ENCODE data around the gene MTHFSD.

MTHFSD gene

DNA sequence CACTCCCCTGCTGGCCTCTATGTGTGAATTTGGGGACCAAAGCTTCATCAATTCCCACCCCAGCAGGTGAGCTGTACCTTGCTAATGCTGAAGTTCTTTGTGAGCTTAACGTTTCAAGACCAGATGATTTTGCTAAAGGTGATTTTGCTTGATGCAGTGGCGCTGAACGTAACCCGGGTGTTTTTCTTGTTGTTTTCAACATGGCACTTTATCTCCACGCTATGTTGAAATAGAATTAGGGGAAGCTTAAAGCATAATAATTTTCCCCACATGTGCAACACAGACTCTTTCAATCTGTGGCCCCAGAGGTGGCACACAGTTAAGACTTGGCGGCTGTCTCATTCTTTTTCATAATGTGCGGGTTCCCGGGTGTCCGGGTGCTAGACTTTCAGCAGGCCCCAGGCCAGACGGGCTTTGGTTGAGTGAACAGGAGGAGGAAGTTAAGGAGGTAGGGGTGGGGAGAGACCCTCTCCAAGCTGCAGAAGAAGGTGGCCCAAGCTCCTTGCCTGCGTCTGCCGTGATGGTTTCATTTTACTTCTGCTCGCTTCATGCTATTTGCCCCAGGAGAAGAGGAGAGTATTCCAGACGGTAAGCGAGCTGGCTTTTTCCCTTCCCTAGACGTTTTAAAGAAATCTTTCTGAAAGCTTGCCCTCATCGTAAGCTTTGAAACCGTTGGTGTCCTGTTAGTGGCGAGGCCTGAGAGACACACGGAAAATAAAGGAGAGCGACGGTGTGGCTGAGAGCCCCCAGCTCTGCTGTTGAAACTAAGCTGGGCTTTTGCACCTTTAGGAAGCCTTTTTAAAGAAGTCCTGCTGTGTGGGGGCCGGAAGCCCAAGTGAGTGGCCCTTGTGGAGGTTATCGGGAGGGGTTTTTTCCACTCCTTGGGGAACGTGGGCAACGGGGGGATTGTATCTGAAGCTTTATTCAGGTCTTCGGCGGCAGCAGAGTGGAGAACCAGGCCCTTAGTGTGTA is 15.8 kb upstream of the MTHFSD start:
- DNase-seq (ENCODE audit: low spot score): no peak

DNA sequence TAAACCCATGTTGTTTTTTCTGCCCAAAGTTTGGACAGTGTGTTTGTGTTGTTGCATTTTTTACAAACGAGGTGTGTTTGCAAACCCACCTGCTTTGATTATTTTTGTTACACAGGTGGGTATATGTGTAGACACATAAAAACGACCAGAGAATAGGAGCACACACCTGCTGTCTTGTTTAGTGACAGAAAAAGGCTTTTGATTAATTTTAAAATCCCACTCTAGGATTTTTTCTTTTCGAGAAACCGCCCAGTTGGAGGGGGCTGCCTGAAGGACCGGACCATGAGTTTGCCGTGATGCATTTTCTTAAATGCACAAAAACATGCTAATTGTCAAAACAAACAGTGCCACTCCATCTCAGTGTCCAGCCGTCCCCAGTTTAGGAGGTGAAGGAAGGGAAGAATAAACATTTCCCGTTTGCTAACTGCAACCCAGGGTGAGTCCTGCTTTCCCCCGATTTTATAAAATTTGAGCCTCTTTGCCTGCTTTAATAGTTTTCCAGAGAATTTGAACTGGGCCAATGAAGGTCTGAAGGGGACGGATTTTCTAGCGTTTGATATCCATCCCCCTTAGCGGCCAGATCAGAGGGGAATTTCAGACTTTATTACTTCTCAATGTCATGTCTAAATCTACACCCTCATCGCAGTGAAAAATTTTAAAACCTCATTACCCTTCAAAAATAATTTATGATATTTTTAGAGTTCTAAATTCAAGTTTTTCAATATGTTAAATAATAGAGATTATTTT is 14.8 kb upstream of the MTHFSD start:
- DNase-seq (ENCODE audit: low spot score): no peak

DNA sequence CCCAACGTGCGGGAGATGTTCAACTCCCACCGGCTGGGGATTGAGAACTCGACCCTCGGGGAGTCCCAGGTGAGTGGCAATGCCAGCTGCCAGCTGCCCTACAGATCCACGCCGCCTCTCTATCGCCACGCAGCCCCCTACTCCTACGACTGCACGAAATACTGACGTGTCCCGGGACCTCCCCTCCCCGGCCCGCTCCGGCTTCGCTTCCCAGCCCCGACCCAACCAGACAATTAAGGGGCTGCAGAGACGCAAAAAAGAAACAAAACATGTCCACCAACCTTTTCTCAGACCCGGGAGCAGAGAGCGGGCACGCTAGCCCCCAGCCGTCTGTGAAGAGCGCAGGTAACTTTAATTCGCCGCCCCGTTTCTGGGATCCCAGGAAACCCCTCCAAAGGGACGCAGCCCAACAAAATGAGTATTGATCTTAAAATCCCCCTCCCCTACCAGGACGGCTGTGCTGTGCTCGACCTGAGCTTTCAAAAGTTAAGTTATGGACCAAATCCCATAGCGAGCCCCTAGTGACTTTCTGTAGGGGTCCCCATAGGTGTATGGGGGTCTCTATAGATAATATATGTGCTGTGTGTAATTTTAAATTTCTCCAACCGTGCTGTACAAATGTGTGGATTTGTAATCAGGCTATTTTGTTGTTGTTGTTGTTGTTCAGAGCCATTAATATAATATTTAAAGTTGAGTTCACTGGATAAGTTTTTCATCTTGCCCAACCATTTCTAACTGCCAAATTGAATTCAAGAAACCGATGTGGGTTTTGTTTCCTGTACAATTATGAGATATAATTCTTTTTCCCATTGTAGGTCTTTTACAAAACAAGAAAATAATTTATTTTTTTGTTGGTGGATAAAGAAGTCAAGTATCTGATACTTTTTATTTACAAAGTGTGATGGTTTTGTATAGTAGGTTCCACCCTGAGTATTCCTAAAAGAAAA is 13.9 kb upstream of the MTHFSD start:
- no peak for DNase-seq (ENCODE audit: low spot score)

DNA sequence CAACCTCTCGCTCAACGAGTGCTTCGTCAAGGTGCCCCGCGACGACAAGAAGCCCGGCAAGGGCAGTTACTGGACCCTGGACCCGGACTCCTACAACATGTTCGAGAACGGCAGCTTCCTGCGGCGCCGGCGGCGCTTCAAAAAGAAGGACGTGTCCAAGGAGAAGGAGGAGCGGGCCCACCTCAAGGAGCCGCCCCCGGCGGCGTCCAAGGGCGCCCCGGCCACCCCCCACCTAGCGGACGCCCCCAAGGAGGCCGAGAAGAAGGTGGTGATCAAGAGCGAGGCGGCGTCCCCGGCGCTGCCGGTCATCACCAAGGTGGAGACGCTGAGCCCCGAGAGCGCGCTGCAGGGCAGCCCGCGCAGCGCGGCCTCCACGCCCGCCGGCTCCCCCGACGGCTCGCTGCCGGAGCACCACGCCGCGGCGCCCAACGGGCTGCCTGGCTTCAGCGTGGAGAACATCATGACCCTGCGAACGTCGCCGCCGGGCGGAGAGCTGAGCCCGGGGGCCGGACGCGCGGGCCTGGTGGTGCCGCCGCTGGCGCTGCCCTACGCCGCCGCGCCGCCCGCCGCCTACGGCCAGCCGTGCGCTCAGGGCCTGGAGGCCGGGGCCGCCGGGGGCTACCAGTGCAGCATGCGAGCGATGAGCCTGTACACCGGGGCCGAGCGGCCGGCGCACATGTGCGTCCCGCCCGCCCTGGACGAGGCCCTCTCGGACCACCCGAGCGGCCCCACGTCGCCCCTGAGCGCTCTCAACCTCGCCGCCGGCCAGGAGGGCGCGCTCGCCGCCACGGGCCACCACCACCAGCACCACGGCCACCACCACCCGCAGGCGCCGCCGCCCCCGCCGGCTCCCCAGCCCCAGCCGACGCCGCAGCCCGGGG is 12.9 kb upstream of the MTHFSD start:
- DNase-seq (ENCODE audit: low spot score): no peak

DNA sequence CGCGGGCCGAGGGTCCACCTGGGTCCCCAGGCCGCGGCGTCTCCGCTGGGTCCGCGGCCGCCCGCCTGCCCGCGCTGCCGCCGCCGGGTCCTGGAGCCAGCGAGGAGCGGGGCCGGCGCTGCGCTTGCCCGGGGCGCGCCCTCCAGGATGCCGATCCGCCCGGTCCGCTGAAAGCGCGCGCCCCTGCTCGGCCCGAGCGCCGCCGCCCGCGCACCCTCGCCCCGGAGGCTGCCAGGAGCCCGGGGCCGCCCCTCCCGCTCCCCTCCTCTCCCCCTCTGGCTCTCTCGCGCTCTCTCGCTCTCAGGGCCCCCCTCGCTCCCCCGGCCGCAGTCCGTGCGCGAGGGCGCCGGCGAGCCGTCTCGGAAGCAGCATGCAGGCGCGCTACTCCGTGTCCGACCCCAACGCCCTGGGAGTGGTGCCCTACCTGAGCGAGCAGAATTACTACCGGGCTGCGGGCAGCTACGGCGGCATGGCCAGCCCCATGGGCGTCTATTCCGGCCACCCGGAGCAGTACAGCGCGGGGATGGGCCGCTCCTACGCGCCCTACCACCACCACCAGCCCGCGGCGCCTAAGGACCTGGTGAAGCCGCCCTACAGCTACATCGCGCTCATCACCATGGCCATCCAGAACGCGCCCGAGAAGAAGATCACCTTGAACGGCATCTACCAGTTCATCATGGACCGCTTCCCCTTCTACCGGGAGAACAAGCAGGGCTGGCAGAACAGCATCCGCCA is 12.1 kb upstream of the MTHFSD start:
- no peak for DNase-seq (ENCODE audit: low spot score)

DNA sequence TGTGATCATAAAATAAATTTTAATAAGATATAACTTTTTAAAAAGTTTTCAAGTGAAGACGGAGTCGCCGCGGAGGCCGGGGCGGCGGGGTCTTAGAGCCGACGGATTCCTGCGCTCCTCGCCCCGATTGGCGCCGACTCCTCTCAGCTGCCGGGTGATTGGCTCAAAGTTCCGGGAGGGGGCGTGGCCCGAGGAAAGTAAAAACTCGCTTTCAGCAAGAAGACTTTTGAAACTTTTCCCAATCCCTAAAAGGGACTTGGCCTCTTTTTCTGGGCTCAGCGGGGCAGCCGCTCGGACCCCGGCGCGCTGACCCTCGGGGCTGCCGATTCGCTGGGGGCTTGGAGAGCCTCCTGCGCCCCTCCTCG is 11.5 kb upstream of the MTHFSD start, which contains the start of gene FOXC2:
Gene FOXC2 (plus strand): TSS at position 229 of the 365 bp plus-strand sequence. CDS start 507 bp downstream, outside the sequence.
- no peak for DNase-seq (ENCODE audit: low spot score)

DNA sequence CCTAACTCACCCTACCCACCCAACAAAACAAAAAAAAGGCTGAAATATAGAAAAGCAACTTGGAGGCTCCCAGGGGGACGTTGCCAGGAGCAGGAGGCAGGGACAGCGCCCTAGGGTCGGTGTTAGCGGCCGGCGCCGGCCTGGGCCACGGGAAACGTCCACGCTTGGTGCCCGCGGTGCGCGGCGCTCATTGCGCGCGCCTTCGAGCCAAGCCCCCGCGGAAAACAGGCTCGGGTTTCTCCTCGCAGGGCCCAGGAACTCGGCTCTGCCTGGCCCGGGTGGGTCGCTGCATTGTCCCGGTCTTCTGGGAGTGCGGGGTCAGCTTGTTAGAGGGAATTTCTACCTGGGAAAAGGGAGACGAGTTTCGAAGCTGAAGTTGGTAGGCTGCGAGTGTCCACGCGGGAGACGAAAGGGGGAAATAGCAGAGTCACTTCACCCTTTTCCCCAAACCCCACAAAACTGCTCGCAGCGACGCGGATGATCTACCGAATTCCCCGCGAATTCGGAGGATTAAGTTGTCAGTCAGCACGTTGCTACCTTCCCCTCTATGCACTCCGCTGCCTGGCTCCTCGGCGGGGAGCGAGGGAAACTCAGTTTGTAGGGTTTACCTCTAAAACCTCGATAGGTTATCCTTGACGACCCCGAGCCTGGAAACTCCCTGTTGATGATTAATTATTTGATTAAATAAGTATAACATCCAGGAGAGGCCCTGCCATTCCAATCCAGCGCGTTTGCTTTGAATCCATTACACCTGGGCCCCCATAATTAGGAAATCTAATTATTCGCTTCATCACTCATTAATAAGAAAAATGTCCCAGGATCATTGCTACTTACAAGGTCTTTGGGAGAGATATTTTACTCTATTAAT is 10.8 kb upstream of the MTHFSD start:
- DNase-seq (ENCODE audit: low spot score): no peak

DNA sequence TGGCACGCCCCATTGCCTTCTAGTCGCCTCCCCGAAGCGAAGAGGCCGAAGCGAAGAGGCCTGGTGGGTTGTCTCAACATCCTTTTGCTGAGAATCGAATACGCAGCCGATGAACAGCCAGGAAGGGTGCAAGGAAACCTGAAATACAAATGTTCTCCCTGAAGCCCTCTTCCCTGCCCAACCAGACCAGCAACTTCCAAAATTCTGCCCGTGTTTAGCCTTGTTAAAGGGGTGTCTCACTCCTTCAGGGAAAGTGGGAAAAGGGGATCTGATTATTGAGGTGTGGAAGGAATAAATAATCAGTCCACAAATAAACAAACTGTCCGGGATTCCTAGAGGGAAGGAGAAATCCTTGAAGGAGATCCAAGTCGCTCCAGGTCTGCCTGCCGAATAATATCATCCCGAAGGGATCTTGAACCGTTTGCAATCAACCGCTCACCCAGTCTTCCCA is 10.2 kb upstream of the MTHFSD start:
- no peak for DNase-seq (ENCODE audit: low spot score)

DNA sequence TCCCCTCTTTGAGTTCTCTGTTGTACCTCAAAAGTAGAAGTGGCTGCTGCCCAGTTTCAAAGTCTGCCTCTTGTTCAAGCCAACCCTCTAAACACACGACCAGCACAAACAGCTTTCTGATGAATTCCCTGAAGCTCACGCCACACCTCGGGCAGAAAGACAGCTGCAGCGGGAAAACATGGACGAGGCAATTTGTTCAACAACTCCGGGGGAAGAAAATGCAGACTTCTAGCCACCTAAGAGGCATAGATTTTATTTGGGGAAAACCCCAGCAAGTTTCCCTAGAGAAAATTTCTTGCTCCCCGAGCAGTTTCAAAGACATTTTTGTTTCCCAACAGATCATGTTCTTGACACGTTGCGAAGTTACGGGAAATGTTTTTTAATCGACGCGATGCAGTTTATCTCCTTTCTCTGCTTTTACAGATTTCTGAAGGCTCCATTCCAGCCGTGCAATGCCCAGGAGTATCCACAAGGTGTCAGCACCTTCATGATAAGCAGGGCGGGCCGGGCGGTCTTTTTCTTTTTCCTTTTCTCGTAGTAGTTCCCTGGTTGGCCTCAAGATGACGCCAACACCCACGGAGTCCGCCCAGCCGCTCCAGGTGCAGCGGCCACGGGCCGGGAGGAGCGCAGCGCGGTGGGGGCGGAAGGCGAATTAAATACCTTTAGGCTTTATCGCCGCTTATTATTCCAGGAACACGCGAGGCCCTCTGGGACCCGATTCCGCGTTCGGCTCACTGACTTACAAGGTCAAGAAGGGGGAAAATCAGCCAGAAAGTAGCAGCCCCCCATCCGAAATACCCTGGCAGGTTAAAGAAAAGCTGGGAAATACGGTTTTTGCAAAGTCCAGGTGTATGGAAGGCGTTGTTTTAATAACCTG is 8.7 kb upstream of the MTHFSD start:
- peak; percentile 87 for DNase-seq (ENCODE audit: low spot score)

DNA sequence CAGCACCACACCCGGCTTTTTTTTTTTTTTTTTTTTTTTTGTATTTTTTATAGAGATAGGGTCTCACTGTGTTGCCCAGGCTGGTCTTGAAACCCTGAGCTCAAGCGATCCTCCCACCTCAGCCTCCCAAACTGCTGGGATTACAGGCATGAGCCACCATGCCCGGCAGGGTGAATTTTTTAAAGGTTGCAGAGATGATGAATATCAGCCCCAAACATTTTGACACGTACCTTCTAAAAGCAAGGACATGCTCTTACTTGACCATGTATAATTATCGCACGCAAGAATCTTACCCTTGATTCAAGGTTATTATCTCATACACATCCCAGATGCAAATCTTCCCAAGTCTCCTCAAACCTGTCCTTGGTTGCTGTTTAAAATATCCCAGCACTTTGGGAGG is 7.3 kb upstream of the MTHFSD start:
- no peak for DNase-seq (ENCODE audit: low spot score)

DNA sequence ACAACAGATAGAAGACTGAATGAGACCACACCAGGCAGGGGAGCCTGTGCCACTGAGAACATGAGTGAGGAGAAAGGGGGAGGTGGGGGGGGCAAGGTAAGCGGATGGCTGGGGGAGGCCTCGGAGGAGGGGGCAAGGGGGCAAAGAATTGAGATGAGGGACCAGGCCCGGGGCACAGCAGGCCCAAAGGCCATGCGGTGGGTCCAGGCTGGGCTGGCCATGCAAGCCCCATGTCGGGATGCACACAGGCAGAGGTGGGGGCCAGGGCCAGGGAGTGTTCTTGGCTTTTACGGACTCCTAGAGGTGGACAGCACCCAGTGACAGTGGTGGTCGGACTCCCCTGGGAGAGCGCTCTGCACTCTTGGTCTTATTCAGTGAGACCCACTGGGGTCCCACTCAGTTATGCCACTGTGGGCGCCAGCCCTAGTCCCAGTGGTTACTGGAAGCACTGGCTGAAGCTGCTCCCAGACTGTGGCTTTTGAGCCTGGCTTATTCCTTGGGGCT is 4.8 kb upstream of the MTHFSD start:
- DNase-seq (ENCODE audit: low spot score): no peak

DNA sequence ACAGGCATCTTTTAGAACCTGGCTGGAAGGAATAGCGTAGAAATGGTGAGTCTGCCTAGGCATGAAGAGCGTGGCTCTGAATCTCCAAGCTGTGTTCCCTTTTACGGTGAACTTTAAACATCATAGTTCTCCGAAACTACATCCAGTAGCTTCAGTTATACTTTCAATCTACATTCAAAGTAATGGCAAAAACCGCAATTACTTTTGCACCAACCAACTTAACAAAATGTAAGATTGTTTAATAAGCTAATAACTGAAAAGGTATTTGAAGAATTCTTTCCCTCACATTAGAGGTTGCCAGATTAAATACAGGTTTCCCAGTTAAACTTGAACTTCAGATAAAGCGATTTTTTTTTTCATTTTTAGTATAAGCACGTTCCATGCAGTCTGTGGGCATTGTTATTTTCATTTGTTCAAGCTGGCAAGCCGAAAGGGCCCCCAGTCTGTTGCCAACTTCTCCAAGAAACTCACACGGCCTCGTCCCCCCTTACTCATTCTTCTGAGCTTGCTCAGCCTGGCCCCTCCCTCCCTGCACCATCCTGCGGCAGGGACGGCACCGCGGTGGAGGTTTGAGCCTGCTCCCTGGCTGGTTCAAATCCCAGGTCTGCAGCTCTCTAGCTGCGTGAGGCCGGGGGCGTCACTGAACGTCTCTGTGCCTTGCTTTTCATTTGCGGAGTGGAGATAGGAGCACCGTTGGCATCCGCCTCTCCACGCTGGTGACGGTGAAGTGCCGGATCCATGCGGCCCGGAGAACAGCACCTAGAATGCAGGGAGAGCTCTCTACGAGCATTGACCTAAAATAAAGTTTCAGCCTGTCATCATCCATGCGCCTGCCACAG is 3.5 kb upstream of the MTHFSD start:
- no peak for DNase-seq (ENCODE audit: low spot score)

DNA sequence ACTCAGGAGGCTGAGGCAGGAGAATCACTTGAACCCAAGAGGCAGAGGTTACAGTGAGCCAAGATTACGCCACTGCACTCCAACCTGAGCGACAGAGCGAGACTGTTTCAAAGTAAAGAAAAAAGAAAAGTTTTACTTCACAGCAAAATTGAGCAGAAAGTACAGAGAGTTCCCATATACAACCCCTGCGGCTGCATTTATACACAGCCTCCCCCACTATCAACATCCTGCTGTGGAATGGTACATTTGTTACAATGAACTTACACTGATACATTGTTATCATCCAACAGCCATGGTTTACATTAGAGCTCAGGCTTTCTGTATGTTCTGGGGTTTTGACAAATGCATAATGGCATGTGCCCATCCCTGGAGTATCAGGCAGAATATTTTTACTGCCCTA is 2.6 kb upstream of the MTHFSD start:
- no peak for DNase-seq (ENCODE audit: low spot score)

DNA sequence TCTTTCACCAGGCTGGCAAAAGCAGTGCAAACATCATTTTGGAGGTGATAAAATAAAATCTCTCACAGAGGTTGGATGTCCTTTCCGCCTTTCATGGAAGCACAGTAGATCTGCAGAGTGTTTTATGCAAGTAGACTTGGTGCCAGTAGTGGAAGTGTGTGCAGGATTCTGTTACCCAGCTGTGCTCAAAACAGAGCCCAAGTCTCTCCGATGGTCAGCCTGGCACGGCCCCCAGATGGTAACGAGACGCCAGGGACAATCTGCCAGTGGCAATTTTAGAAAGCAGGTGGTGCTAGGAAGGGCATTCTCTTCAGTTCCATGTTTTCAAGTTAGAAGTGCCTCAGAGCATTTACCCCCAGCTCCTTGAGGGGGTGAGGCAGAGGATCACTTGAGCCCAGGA is 1.5 kb upstream of the MTHFSD start:
- no peak for DNase-seq (ENCODE audit: low spot score)

DNA sequence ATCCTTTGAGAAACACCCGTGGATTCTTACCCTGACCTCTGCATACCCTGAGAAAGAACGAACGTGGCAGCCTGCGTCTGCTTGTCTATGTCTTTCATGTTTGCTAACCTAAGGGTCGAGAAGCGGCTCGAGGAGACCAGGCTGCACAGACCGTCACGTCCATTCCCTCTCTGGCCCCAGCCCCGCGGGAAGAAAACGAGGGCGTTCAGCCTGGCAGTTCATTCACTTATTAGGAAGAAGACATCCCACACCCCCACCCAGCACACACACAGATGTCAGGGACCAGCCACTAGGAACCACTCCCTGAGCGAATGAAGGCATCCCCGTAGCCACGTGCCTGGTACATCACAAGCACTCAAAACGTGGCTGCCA is 655 bp upstream of the MTHFSD start:
- no peak for DNase-seq (ENCODE audit: low spot score)

DNA sequence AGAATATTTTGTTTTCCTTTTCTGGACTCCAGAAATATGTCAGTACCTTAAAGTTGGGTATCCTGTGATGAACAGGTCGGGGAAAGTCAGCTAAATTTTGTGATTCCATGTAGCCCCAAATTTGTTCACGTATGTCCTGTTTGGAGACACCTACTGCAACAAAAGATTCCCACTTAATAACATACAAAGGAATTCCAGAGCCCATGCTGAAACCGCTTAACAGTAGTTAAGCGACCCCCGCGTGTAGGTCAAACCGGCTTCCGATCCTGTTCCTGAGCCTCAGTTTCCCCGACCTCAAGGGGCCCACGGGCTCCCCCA is 477 bp downstream of the MTHFSD start:
- no peak for DNase-seq (ENCODE audit: low spot score)

DNA sequence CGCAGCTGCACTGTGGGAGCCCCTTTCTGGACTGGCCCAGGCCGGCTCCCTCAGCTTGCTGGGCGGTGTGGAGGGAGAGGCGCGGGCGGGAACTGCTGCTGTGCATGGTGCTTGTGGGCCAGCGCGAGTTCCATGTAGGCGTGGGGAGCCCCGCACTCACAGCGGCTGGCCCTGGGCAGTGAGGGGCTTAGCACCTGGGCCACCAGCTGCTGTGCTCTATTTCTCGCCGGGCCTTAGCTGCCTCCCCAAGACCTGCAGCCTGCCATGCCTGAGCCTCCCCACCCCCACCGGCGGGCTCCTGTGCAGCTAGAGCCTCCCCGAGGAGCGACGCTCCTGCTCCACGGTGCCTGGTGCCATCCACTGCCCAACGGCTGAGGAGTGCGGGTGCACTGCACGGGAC is 1.7 kb downstream of the MTHFSD start:
- DNase-seq (ENCODE audit: low spot score): no peak
